Middle frontal gyrus (tissue), 1 donor: ENCODE measurements around the gene PGAP2.
"Not testable (repeated sequence)": the region's sequence is repeated elsewhere in the genome, so short reads cannot be mapped to it uniquely, and the experiment has no call there.

Source experiments
- DNase-seq: peaks from one replicate; pipeline ENCODE4 v3.0.0-alpha.2; 2015; ENCODE audit warnings: low spot score; ENCODE audit errors: extremely low spot score

PGAP2 gene

DNA sequence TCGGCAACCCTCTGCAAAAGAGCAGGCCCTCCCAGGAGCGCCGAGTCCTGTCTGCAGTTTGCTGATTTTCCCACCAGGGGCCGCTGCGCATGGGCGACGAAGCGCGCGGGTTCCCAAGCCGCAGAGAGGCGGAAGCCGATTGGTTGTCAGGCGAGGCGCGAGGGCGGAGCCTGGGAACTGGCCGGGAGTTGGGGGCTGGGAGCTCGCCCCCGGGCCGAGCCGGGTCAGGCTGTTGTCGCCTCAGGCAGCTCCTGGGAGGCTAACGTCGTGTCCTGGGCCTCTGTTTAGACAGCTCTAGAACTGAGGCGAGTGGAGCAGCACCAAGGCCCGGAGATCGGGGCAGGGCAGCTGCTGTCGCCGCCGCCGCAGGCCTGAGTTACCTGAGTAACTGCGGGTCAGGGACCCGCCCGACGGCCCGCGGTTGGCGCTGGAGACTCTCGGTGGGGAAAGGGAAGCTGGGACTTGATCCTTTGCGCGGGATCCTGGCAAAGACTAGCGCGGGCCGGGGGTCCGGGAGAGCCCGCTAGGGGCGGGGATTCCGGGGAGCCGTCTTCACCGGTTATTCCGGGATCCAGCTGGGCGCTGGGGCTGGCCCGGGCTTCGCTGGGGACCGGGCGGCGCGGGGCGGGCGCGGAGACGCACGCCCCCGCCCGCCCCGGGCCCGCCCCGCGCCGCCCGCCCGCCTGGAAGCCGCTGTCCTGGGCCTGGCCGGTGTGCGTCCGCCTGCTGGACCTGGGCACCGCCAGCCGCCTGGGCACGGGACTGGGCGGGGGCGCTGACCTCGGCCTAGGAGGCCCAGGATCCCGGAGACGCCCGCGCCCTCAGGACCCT is 46.8 kb downstream of the PGAP2 start, which contains the start of gene STIM1:
TSS of gene STIM1 (plus strand) at position 688 of the 831 bp plus-strand sequence. CDS start 607 bp downstream, outside the sequence.
- DNase-seq: peak; percentile 84

DNA sequence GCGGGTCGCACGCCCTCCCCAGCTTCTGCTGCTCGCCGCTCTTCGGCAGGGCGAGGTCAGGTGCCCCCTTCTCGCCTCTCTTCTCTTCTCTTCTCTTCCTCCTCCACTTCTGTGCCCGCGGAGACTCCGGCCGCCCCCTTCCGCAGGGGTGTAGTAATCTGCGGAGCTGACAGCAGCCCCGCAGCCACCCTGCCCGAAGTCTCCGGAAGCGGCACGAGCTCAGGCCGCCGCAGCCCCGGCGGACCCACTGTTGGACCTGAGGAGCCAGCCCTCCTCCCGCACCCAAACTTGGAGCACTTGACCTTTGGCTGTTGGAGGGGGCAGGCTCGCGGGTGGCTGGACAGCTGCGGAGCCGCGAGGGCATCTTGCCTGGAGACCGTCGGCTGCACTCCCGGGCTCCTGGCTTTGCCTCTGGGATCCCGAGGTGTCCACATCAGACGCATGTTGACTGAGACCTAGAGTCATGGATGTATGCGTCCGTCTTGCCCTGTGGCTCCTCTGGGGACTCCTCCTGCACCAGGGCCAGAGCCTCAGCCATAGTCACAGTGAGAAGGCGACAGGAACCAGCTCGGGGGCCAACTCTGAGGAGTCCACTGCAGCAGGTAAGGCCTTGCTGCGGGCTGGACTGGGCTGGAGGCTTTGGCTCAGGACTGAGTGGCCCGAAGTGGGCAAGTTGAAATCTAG is 47.6 kb downstream of the PGAP2 start:
- no peak for DNase-seq

DNA sequence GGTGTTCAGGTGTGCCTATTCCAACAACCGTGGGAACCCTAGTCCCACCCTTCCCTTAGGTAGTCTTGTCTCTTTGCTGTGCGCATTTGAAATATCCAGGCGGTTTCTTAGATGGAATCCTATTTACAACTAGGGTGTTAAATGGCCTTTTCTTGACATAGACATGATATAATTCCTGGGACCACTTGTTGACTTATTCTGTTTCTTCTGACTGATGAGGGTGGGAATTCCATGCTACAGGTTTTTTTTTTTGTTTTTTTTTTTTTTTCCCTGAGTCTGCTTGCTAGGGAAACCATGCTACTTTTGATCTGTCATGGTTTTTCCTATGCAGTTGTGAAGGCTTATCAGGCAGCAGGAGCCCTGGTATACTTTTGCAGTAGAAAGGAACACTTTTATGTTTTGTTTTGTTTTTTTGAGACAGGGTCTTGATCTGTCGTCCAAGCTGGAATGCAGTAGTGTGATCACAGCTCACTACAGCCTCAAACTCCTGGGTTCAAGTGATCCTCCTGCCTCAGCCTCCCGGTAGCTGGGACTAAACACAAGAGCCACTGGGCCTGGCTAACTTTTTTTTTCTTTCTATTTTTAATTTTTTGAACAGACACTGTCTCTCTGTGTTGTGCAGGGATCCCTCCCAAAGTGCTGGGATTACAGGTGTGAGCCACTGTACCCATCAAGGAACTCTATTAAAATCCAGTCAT is 48.6 kb downstream of the PGAP2 start:
- no peak for DNase-seq

DNA sequence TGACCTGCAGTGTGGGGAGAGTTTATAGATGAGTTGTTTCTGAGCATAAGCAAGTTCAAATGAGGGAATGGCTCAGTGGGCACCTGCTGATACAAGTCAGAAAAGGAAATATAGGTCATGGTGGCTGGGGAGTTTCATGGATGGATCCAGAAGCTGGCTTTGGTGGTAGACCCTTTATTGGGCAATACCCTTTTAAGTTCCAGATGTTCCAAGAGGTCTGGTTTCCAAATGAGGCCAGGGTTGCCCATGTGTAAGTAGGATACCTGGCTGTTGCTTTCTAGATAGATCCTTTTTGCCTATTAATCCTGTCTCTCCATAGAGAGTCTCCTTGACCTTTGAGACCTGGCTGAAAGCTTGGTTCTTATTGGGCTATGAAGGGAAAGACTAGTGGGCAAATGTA is 49.3 kb downstream of the PGAP2 start:
- no peak for DNase-seq

DNA sequence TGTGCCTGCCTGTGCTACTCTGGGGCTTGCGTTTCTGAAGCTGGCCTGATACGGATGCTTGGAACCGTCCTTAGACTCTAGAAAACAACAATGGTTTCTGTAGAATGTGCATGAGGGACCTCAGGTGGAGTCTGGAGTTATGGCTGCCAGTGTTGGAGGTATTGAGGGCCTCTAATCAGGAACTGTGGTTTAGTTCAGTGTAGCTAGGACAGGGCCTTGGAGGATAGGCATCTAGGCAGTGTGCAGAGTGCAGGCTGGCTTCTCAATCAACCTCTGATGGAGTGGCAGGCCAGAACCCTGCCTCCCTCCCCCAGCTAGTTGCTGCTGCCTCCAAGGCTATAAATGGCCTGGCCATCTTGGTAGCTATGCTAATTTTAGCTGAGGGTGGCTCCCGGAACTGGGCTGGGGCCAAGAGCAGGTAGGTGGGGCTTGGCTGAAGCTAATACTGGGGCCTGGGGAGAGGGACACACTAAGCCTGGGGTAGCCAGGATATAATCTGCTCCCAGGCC is 51.1 kb downstream of the PGAP2 start:
- DNase-seq: no peak

DNA sequence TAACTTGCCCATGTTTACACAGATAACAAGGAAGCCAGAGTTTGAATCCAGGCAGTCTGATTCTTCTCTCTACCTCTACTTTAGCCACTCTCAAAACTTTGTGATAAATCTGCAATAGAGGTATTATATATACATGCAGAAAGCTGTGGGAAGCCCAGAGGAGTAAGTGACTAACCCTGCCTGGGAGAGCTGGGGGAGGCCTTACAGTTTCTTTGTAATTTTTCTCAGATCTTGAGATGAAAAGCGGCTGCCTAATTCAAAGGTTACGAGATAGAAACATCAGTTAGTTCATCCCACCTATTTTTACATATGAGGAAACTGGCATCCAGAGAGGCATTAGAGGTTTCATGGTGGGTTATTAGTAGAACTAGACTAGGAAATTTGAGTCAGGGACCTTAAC is 52.0 kb downstream of the PGAP2 start:
- no peak for DNase-seq

DNA sequence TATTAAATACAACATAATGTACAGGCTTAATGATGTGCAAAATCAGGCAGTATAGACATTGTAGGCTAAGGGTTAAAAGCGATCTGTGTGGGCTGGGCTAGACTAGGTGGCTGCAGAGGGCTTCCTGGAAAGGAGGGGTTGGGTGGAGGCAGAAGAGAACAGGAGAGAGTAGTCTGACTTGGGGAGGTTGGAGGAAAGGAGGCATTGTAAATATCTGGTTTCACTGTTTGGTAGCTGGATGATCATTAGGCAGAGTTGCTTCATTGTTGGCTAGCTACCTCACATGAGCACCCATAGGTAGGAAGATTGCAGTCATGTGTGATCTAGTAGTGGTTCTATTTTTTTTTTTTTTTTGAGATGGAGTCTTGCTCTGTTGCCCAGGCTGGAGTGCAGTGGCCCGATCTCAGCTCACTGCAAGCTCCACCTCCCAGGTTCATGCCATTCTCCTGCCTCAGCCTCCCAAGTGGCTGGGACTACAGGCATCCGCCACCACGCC is 52.6 kb downstream of the PGAP2 start:
- DNase-seq: not testable (repeated sequence)

DNA sequence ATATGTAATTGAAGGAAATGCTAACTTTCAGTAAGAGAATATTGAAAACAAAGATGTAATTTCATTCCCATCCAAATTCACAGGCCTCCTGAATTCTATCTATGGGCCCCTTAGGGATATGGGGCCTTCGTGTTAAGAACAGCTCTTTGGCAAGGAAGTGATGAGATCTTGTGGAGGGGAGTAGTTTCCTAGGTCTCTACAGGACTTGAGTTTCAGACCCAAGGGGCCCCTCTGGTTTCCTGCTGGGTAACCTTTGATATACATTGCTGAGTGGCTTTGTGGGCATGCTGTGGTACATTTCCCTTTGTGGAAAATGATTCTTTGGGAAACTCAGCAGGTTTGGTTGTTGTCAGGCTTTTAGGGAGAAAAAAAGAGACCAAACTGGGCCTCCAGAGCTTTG is 53.3 kb downstream of the PGAP2 start:
- no peak for DNase-seq

GRCh38 chr11:3865388-3866193 is 57.2 kb downstream of the PGAP2 start:
- DNase-seq: no peak

GRCh38 chr11:3866206-3866605 is 57.8 kb downstream of the PGAP2 start:
- DNase-seq: no peak

GRCh38 chr11:3866836-3867208 is 58.5 kb downstream of the PGAP2 start:
- no peak for DNase-seq

- DNase-seq: no peak
Observed at GRCh38 chr11:3867209-3868091, 59.1 kb downstream of the PGAP2 start.

- no peak for DNase-seq
Observed at GRCh38 chr11:3873712-3874349, 65.5 kb downstream of the PGAP2 start.
